Small intestine (tissue), 7 donors: ENCODE results near the gene CYP3A7. TPM values are rescaled to one million over a fixed set of nuclear protein-coding genes. Genes with fewer than 3 reads are reported as not detected.
"Not testable (repeated sequence)": the region's sequence is repeated elsewhere in the genome, so short reads cannot be mapped to it uniquely, and the experiment has no call there.

Experiments
- DNase-seq, 2 donors: peaks; one replicate each; pipeline versions ENCODE4 v3.0.0 to v3.0.0-alpha.2; 2013
- FAIRE-seq: peaks from 2 replicates; lab custom pipeline; 2012; peaks lifted over from hg19 to GRCh38; lab: Jason Lieb, UNC
- H3K27ac ChIP-seq, 3 donors: one replicate each; pipeline ENCODE4 v1.5.1; 2013; ENCODE audit warnings: low read length in 2 of 3, mild to moderate bottlenecking in 2 of 3, control low read depth in 1 of 3, inconsistent platforms in 1 of 3, low read depth in 1 of 3, moderate library complexity in 1 of 3
- H3K27me3 ChIP-seq, 3 donors: one replicate each; pipeline ENCODE4 v1.6.1; 2013; ENCODE audit warnings: low read length in 3 of 3, inconsistent platforms in 1 of 3; ENCODE audit not compliant: control insufficient read depth in 3 of 3, insufficient read depth in 3 of 3
- H3K36me3 ChIP-seq, 3 donors: one replicate each; pipeline ENCODE4 v1.6.1; 2013; ENCODE audit warnings: low read length in 3 of 3, inconsistent platforms in 1 of 3, low read depth in 1 of 3, mild to moderate bottlenecking in 1 of 3, moderate library complexity in 1 of 3; ENCODE audit not compliant: control insufficient read depth in 3 of 3, insufficient read depth in 2 of 3
- H3K4me1 ChIP-seq, 3 donors: one replicate each; pipeline ENCODE4 v1.6.1; 2013; ENCODE audit warnings: low read length in 2 of 3, inconsistent platforms in 1 of 3, low read depth in 1 of 3, mild to moderate bottlenecking in 1 of 3, moderate library complexity in 1 of 3; ENCODE audit not compliant: control insufficient read depth in 3 of 3, insufficient read depth in 2 of 3
- H3K4me3 ChIP-seq, 3 donors: one replicate each; pipeline ENCODE4 v1.5.1; 2013; ENCODE audit warnings: low read length in 3 of 3, control low read depth in 1 of 3, inconsistent platforms in 1 of 3, low read depth in 1 of 3, mild to moderate bottlenecking in 1 of 3, moderate library complexity in 1 of 3
- H3K9me3 ChIP-seq, 2 donors: one replicate each; pipeline ENCODE4 v1.6.1; 2013; ENCODE audit warnings: low read depth in 1 of 2, low read length in 1 of 2; ENCODE audit not compliant: control insufficient read depth in 2 of 2, insufficient read depth in 1 of 2
- WGBS, 3 donors: extraction: QIAGEN DNeasy Blood & Tissue Kit; methylation state at CpG; one replicate each; pipeline ENCODE4 v1.1.7; 2013; 5-methylcytosine and 5-hydroxymethylcytosine counted together
- polyA plus RNA-seq, 4 donors: library from polyadenylated mRNA; stranded (reverse) in 3 of 4; unstranded in 1 of 4; fragments of 200-250 nt in 3 of 4; fragments of 120-200 nt in 1 of 4; gene quantifications; one replicate each; pipeline versions ENCODE4 v1.2.1 to v1.2.3, GENCODE V29; 2013
- donor health status: healthy with polysubstance abuse.
- donor health status: control.
- donor health status: control.
- donor health status: Bipolar disorder and iron deficiency.
- donor health status: healthy.

Gene CYP3A7
- polyA plus RNA-seq, 4 donors: 0.45 to 2.9 (median 1.3) TPM

DNA sequence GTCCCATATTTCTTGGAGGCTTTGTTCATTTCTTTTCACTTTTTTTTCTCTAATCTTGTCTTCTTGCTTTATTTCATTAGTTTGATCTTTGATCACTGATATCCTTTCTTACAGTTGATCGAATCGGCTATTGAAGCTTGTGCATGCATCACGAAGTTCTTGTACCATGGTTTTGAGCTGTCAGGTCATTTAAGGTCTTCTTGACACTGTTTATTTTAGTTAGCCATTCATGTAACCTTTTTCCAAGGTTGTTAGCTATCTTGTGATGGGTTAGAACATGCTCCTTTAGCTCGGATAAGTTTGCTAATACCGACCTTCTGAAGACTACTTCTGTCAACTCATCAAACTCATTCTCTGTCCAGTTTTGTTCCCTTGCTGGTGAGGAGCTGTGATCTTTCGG is 42.4 kb downstream of the CYP3A7 start:
- not testable (repeated sequence) for H3K4me3 ChIP-seq, H3K36me3 ChIP-seq, H3K9me3 ChIP-seq, H3K27me3 ChIP-seq, FAIRE-seq, DNase-seq, H3K27ac ChIP-seq
- peaks cover 0 to 25% (median 10%) of the 10 kb centered on the region in 3 donors for H3K4me1 ChIP-seq
- WGBS, 3 donors: 60 to 80% (median 76%) methylated on average over 6 of the region's 6 CpGs

DNA sequence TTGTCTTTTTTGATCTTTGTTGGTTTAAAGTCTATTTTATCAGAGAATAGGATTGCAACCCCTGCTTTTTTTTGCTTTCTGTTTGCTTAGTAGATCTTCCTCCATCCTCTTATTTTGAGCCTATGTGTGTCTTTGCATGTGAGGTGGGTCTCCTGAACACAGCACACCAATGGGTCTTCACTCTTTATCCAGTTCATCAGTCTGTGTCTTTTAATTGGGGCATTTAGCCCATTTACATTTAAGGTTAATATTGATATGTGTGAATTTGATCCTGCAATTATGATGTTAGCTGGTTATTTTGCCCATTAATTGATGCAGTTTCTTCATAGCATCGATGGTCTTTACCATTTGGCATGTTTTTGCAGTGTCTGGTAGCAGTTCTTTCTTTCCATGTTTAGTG is 43.3 kb downstream of the CYP3A7 start:
- WGBS, 3 donors: 90 to 100% (median 94%) methylated on average over 1 of the region's 1 CpG
- H3K36me3 ChIP-seq, DNase-seq, H3K9me3 ChIP-seq, H3K27me3 ChIP-seq, H3K27ac ChIP-seq, H3K4me3 ChIP-seq, FAIRE-seq: not testable (repeated sequence)
- peaks cover 0 to 25% (median 10%) of the 10 kb centered on the region in 3 donors for H3K4me1 ChIP-seq

DNA sequence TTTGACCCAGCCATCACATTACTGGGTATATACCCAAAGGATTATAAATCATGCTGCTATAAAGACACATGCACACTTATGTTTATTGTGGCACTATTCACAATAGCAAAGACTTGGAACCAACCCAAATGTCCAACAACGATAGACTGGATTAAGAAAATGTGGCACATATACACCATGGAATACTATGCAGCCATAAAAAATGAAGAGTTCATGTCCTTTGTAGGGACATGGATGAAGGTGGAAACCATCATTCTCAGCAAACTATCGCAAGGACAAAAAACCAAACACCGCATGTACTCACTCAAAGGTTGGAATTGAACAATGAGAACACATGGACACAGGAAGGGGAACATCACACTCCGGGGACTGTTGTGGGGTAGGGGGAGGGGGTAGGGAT is 44.1 kb downstream of the CYP3A7 start:
- H3K36me3 ChIP-seq, H3K4me3 ChIP-seq, DNase-seq, H3K27ac ChIP-seq, FAIRE-seq, H3K27me3 ChIP-seq, H3K9me3 ChIP-seq: not testable (repeated sequence)
- H3K4me1 ChIP-seq: peaks cover 0 to 25% (median 10%) of the 10 kb centered on the region in 3 donors
- 94 to 100% (median 97%) methylated on average over 3 of the region's 4 CpGs for WGBS, 3 donors

DNA sequence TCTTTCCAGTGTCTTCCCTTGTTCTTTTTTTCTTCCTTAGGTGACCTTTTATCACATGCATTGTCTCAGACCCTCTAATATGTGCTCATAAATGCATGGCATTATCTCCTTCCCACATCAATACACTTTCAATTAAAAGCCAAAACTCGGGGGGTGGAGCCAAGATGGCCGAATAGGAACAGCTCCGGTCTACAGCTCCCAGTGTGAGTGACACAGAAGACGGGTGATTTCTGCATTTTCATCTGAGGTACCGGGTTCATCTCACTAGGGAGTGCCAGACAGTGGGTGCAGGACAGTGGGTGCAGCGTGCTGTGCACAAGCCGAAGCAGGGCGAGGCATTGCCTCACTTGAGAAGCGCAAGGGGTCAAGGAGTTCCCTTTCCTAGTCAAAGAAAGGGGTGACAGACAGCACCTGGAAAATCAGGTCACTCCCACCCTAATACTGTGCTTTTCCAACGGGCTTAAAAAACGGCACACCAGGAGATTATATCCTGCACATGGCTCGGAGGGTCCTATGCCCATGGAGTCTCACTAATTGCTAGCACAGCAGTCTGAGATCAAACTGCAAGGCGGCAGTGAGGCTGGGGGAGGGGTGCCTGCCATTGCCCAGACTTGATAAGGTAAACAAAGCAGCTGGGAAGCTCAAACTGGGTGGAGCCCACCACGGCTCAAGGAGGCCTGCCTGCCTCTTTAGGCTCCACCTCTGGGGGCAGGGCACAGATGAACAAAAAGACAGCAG is 49.0 kb downstream of the CYP3A7 start:
- not testable (repeated sequence) for H3K4me3 ChIP-seq, H3K27me3 ChIP-seq, H3K4me1 ChIP-seq, H3K36me3 ChIP-seq, FAIRE-seq, H3K27ac ChIP-seq, DNase-seq
- peaks cover 0 to 14% of the 10 kb centered on the region in 2 donors for H3K9me3 ChIP-seq
- 79 to 88% (median 84%) methylated on average over 14 of the region's 14 CpGs for WGBS, 3 donors

DNA sequence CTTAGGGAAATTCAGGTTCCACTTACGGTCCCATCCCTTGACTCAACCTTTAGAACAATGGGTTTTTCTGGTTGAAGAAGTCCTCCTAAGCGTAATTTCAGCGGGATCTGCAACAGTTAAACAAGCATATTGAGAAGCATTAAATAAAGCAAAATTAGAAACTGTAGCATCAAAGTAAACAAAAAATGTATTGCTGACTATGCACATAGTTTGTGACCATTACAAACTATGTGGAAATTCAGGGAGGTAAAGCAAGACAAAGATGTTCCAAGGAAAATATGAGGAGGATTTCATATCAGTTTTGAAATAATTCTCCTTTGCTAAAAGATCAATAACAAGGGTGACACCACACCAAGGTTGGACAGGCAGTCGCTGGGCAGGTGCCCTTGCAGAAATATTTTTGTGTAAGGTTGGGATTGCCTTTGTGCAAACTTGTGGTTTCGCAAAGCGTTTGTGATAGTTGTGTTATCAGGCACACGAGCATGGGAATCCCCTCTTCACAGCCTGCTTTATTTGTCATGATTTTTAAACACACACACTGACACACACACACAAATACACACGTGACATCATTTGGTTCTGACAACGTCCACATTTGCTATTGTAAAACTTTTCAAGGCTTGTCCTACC is 49.8 kb downstream of the CYP3A7 start:
- peaks cover 0 to 2% (median 0%) of the 10 kb centered on the region in 3 donors for H3K4me1 ChIP-seq
- H3K9me3 ChIP-seq: peaks cover 0 to 18% of the 10 kb centered on the region in 2 donors
- WGBS, 3 donors: 88 to 93% (median 89%) methylated on average over 9 of the region's 9 CpGs
- FAIRE-seq: no peak
- no peaks in the 10 kb centered on the region for H3K36me3 ChIP-seq
- H3K4me3 ChIP-seq: no peak overlapping the region
- H3K27me3 ChIP-seq: no peaks in the 10 kb centered on the region
- DNase-seq: no peak
- H3K27ac ChIP-seq: no peak overlapping the region

DNA sequence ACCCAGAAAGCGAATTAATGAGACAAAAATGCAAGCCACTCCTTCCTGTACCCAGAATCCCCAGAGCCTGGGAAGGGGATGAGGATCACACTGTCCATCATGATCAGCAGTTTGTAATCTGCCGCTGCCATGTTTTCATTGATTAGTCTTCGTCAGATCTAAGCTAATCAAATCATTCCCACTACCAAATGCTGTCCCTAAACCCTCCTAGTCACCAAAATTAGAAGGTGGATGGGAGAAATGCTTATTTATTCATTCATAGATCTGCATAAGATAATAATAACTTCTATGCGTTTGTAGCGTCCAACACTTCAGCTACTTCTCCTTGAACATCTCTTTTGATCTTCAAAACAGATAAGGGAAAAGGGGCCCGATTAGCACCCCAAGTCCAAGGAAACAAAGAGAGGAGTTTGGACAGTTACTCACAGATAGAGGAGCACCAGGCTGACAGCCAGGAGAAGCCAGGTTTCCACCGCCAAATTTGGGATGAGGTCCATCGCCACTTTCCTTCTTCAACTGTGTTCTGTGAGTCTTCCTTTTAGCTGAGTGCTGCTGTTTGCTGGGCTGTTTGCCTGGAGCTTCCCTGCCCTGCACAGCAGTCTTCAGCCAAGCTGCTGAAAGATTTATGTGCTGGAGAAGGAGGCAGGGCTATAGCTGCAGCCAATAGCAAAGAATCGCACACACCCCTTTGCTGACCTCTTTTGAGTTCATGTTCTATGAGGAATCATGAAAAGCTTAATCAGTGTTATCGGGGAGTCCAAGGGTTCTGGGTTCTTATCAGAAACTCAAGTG is 55.4 kb downstream of the CYP3A7 start, which contains the start of gene CYP3A5:
Gene CYP3A5 (minus strand): TSS at position 597 of the 792 bp plus-strand sequence. CDS start 100 bp downstream, at position 497.
- H3K27ac ChIP-seq: peak within 1 kb of the TSS; percentile 83 to 95 (median 88)
- peaks cover 2 to 19% (median 15%) of the 10 kb centered on the region in 3 donors for H3K36me3 ChIP-seq
- peaks cover 0 to 21% (median 4%) of the 10 kb centered on the region in 3 donors for H3K4me1 ChIP-seq
- H3K27me3 ChIP-seq: no peaks in the 10 kb centered on the region
- no peak for FAIRE-seq
- WGBS, 3 donors: 16 to 49% (median 37%) methylated on average over 10 of the region's 10 CpGs
- peak; percentile 87 to 99 for DNase-seq
- H3K9me3 ChIP-seq: peaks cover 0 to 14% of the 10 kb centered on the region in 2 donors
- peak within 1 kb of the TSS in 2 of 3 donors; percentile 42 to 65 for H3K4me3 ChIP-seq

DNA sequence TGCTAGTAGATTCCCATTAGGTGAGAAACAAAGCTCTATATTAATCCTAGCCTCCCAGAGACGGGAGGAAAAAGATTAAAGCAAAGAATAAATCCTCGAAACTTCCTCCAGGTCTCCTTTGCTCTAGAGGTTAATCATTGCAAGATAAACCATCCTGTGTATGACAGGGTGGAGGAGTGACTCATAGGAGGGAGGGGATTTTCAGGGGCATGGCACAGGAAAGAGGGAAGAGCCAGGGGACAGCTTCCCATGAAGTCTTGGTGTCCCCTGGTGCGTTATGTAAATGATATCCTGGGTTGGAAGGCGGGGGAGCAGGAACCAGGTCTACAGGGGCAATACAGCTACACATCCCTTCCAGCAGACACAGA is 56.0 kb downstream of the CYP3A7 start:
- FAIRE-seq (no peak), DNase-seq (peak; percentile 91 to 96)
- Histone ChIP-seq H3K4me3 (peak overlapping the region in 2 of 3 donors; percentile 42 to 65), H3K4me1 (peaks cover 0 to 21% (median 4%) of the 10 kb centered on the region in 3 donors), H3K27ac (peak overlapping the region; percentile 83 to 95 (median 88)), H3K27me3 (no peaks in the 10 kb centered on the region), H3K36me3 (peaks cover 6 to 22% (median 15%) of the 10 kb centered on the region in 3 donors), H3K9me3 (peaks cover 0 to 14% of the 10 kb centered on the region in 2 donors)
- 3 to 41% (median 26%) methylated on average over 4 of the region's 4 CpGs for WGBS, 3 donors

DNA sequence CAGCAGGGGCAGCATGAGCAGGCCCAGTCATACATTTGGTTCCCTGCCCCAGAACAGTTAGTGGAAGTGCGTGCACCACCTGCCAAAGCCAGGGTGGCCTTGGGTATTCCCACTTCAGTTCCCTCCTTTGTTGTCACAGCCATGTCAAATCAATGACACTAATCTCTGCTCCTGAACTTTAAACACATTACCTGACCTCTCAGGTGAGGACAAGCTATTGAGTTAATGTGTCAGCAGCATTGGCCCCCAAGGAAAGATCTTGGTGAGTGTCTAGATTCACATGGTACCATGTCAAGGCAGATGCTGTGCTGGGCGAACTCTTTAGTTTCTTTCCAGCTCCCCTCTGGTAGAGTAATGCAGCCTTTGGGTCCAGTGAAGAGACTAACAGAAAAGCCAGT is 57.3 kb downstream of the CYP3A7 start:
- peaks cover 0 to 21% (median 4%) of the 10 kb centered on the region in 3 donors for H3K4me1 ChIP-seq
- H3K36me3 ChIP-seq: peaks cover 8 to 26% (median 23%) of the 10 kb centered on the region in 3 donors
- peak overlapping the region in 2 of 3 donors; percentile 42 to 65 for H3K4me3 ChIP-seq
- peak; percentile 70 for DNase-seq
- no peak for FAIRE-seq
- H3K27ac ChIP-seq: peak overlapping the region; percentile 66 to 95 (median 88)
- peaks cover 0 to 14% of the 10 kb centered on the region in 2 donors for H3K9me3 ChIP-seq
- H3K27me3 ChIP-seq: no peaks in the 10 kb centered on the region
- WGBS, 3 donors: 15 to 71% (median 30%) methylated on average over 2 of the region's 2 CpGs
